Heart right ventricle (tissue), 16 donors: ENCODE data around the gene METTL26. TPM values are rescaled to one million over a fixed set of nuclear protein-coding genes. Genes with fewer than 3 reads are reported as not detected.
A peak's percentile ranks its signal among the peaks of the same experiment; 100 is the strongest.

Experiments
- ATAC-seq, 8 donors: fragments of 200-7000 bp; cut with Tn5 transposase; one replicate each; pipeline ENCODE4 v1.9.1; 2020; ENCODE audit warnings: mild to moderate bottlenecking in 8 of 8, moderate library complexity in 8 of 8, moderate number of reproducible peaks in 1 of 8
- DNase-seq, 2 donors: peaks; one replicate each; pipeline ENCODE4 v3.0.0-alpha.2; 2020
- H3K27ac ChIP-seq, 10 donors: fragments of 200-600 bp; sonication (generic) in 2 of 10; one replicate each; pipeline versions ENCODE4 v1.5.0 to v1.8.0; 2020 to 2022; ENCODE audit warnings: mild to moderate bottlenecking in 3 of 10
- H3K27me3 ChIP-seq, 7 donors: fragments of 200-600 bp; one replicate each; pipeline ENCODE4 v1.8.0; 2021 to 2022; ENCODE audit warnings: mild to moderate bottlenecking in 2 of 7
- H3K36me3 ChIP-seq, 9 donors: fragments of 200-600 bp; sonication (generic) in 1 of 9; one replicate each; pipeline versions ENCODE4 v1.5.0 to v1.8.0; 2020 to 2022; ENCODE audit warnings: mild to moderate bottlenecking in 2 of 9
- H3K4me1 ChIP-seq, 9 donors: fragments of 200-600 bp; sonication (generic) in 1 of 9; one replicate each; pipeline versions ENCODE4 v1.5.0 to v1.8.0; 2020 to 2022; ENCODE audit warnings: mild to moderate bottlenecking in 4 of 9
- H3K4me3 ChIP-seq, 10 donors: fragments of 200-600 bp; sonication (generic) in 2 of 10; one replicate each; pipeline versions ENCODE4 v1.5.0 to v1.8.0; 2020 to 2022; ENCODE audit warnings: mild to moderate bottlenecking in 7 of 10, moderate library complexity in 2 of 10
- H3K9me3 ChIP-seq, 11 donors: fragments of 200-600 bp in 10 of 11; sonication (generic) in 2 of 11; one replicate each; pipeline versions ENCODE4 v1.5.0 to v1.8.0; 2013 to 2022; ENCODE audit warnings: mild to moderate bottlenecking in 2 of 11, control low read depth in 1 of 11, moderate library complexity in 1 of 11
- CTCF ChIP-seq, 9 donors: fragments of 200-600 bp; sonication (generic) in 2 of 9; IDR thresholded peaks; one replicate each; pipeline versions ENCODE4 v1.5.0 to v1.8.0; 2021 to 2022; ENCODE audit warnings: antibody characterized with exemption in 9 of 9, mild to moderate bottlenecking in 5 of 9, moderate library complexity in 1 of 9
- WGBS, 2 donors: extraction: QIAGEN DNeasy Blood & Tissue Kit; methylation state at CpG; one replicate each; pipeline ENCODE4 v1.1.7; 2013; ENCODE audit warnings: inconsistent platforms in 1 of 2; 5-methylcytosine and 5-hydroxymethylcytosine counted together
- intact Hi-C, 10 donors: fragments of 100-400 bp; cut with DNase I; formaldehyde crosslinking; loops; one replicate each; pipeline versions ENCODE4 v1.11.1 to v1.14.2; 2022
- polyA plus RNA-seq, 2 donors: library from polyadenylated mRNA; stranded (reverse); fragments of 200-250 nt; gene quantifications; one replicate each; pipeline ENCODE4 v1.2.3, GENCODE V29; 2013
- total RNA-seq, 10 donors: library from RNA; stranded (reverse); fragmentation: NEBNext Ultra II Directional in 3 of 10; extraction: Animal tissue kit (Norgen Biotek cat#: 25700) in 3 of 10; gene quantifications; one replicate each; pipeline versions ENCODE4 v1.2.1 to v1.2.4, GENCODE V29; 2021 to 2023
- donor health status: Arrhythmogenic right ventricular cardiomyopathy.
- donor health status: ischemic (EF 13 %, LVEDD 7.1; RV severe dilation, severe dysfunction).
- donor health status: healthy with polysubstance abuse.
- donor health status: DM: no; HTN: yes; CAD: no.
- donor health status: DM: no; HTN: no; CAD: no.
- donor health status: ischemic (EF 25% LVEDD 6.9; RV normal size, moderate dysfunction).
- donor health status: ischemic (EF 25% LVEDD 5.7; RV mildly dilated, moderate dysfunction).
- donor health status: healthy.
- donor health status: DM: yes; HTN: yes; CAD: no.
- donor health status: Ischemic cardiomyopathy.
- donor health status: ischemic (EF 35%, LVEDD 5.7; RV mildly dilated, moderate dysfunction).
- donor health status: nonischemic (EF 11% LVEDD 7.7; RV severe dilation, severe dysfunction).
- donor health status: DM: yes; HTN: yes; CAD: no.
- donor health status: PGD.
- donor health status: ischemic (EF 29% LVEDD 5.4; RV normal size, mild dysfunction).
- donor health status: nonischemic (EF 23%, LVEDD 6.1; RV moderate dilation, normal function).

METTL26 gene
- total and polyA plus RNA-seq, 12 donors = 34.5 to 237 (median 44.8) TPM

- intact Hi-C loops = no loop called here
- no peak for DNase-seq
- H3K4me1 ChIP-seq = peaks cover 0 to 41% (median 19%) of the 10 kb centered on the region in 9 donors
Measured at GRCh38 chr16:595094-595528, 41.0 kb downstream of the METTL26 start.

GRCh38 chr16:593807-594206 is 42.3 kb downstream of the METTL26 start:
- 90 to 92% methylated on average over 16 of the region's 16 CpGs for WGBS, 2 donors
- ATAC-seq (no peak), DNase-seq (no peak)
- Histone ChIP-seq H3K36me3 (peaks cover 0 to 32% (median 0%) of the 10 kb centered on the region in 9 donors), H3K4me1 (peaks cover 0 to 41% (median 20%) of the 10 kb centered on the region in 9 donors), H3K9me3 (no peaks in the 10 kb centered on the region), H3K27ac (peak overlapping the region in 1 of 10 donors; percentile 24), H3K27me3 (no peaks in the 10 kb centered on the region), H3K4me3 (no peak overlapping the region)
- intact Hi-C loops = loop anchor here in 2 of 10 donors (5.0 kb wide), 2 partner anchors 38 to 43 kb away; partner anchors contain the start of genes METTL26 (in 1 of the 2) and WFIKKN1 (in 1 of the 2)
- TF ChIP-seq CTCF (IDR thresholded peaks at IDR 0.05) = no peak

More at GRCh38 chr16:595094-595528, 41.0 kb downstream of the METTL26 start:
- H3K9me3 ChIP-seq = no peaks in the 10 kb centered on the region
- no peak overlapping the region for H3K27ac ChIP-seq
- ATAC-seq = no peak
- no peak overlapping the region for H3K4me3 ChIP-seq
- H3K36me3 ChIP-seq = peaks cover 0 to 38% (median 3%) of the 10 kb centered on the region in 9 donors
- 92 to 93% methylated on average over 18 of the region's 18 CpGs for WGBS, 2 donors
- TF ChIP-seq CTCF (IDR thresholded peaks at IDR 0.05) = no peak
- no peaks in the 10 kb centered on the region for H3K27me3 ChIP-seq

- no peaks in the 10 kb centered on the region for H3K27me3 ChIP-seq
- peak overlapping the region in 1 of 10 donors; percentile 24 for H3K27ac ChIP-seq
- no peak overlapping the region for H3K4me3 ChIP-seq
- H3K4me1 ChIP-seq = peaks cover 0 to 44% (median 24%) of the 10 kb centered on the region in 9 donors
- intact Hi-C loops = loop anchor here in 2 of 10 donors (5.0 kb wide), 2 partner anchors 39 to 44 kb away; partner anchors contain the start of genes METTL26 (in 1 of the 2) and WFIKKN1 (in 1 of the 2)
- ATAC-seq (no peak), DNase-seq (no peak)
- no peaks in the 10 kb centered on the region for H3K9me3 ChIP-seq
- no peak for TF ChIP-seq CTCF (IDR thresholded peaks at IDR 0.05)
- H3K36me3 ChIP-seq = peaks cover 0 to 28% (median 0%) of the 10 kb centered on the region in 9 donors
- 92 to 93% methylated on average over 9 of the region's 9 CpGs for WGBS, 2 donors
Measured at GRCh38 chr16:593406-593805, 42.7 kb downstream of the METTL26 start.

GRCh38 chr16:592518-593306 is 43.4 kb downstream of the METTL26 start:
- Histone ChIP-seq H3K4me3 (peak overlapping the region in 1 of 10 donors; percentile 4), H3K27me3 (no peaks in the 10 kb centered on the region), H3K27ac (peak overlapping the region in 1 of 10 donors; percentile 24), H3K4me1 (peaks cover 4 to 51% (median 31%) of the 10 kb centered on the region in 9 donors), H3K9me3 (no peaks in the 10 kb centered on the region), H3K36me3 (peaks cover 0 to 26% (median 0%) of the 10 kb centered on the region in 9 donors)
- 71 to 79% methylated on average over 24 of the region's 24 CpGs for WGBS, 2 donors
- DNase-seq (no peak), ATAC-seq (no peak)
- intact Hi-C loops = loop anchor here in 2 of 10 donors (5.0 kb wide), 2 partner anchors 40 to 45 kb away; partner anchors contain the start of genes METTL26 (in 1 of the 2) and WFIKKN1 (in 1 of the 2)
- no peak for TF ChIP-seq CTCF (IDR thresholded peaks at IDR 0.05)
